Naive thymus-derived CD4-positive, alpha-beta T cell (primary cell): ENCODE results near the gene RUNX3. TPM values are rescaled to one million over a fixed set of nuclear protein-coding genes. Genes with fewer than 3 reads are reported as not detected.

Experiments used
- ATAC-seq: fragments of 150-1000 bp; cut with Tn5 transposase; 2 replicates; pipeline ENCODE4 v1.10.0; 2021; ENCODE audit warnings: mild to moderate bottlenecking, moderate library complexity
- CTCF ChIA-PET: fragments of 350-600 bp; sonication (Branson Sonifier 250); formaldehyde crosslinking; loops from one replicate; lab custom pipeline; 2021; ENCODE audit warnings: antibody characterized with exemption; lab: Charles Lee
- POLR2A ChIA-PET: fragments of 350-600 bp; sonication (Branson Sonifier 250); formaldehyde crosslinking; loops from one replicate; lab custom pipeline; 2021; ENCODE audit warnings: antibody characterized with exemption, inconsistent platforms; lab: Charles Lee
- DNase-seq, 9 donors: peaks; one replicate each; pipeline versions ENCODE4 v3.0.0 to v3.0.0-alpha.2; 2020 to 2022; ENCODE audit warnings: mixed read lengths in 1 of 9
- H3K27ac ChIP-seq: one replicate; pipeline ENCODE4 v1.7.0; 2013; ENCODE audit warnings: mild to moderate bottlenecking, low read depth, low read length, moderate library complexity
- H3K27me3 ChIP-seq, 2 donors: one replicate each; pipeline ENCODE4 v1.7.0; 2013; ENCODE audit warnings: low read length in 2 of 2, mild to moderate bottlenecking in 2 of 2, moderate library complexity in 2 of 2; ENCODE audit not compliant: control insufficient read depth in 2 of 2, insufficient read depth in 2 of 2
- H3K36me3 ChIP-seq, 3 experiments: 1 replicate in 2 of 3; 2 replicates in 1 of 3; pipeline ENCODE4 v1.7.0; 2013; ENCODE audit warnings: low read length in 3 of 3, mild to moderate bottlenecking in 3 of 3, moderate library complexity in 1 of 3; ENCODE audit not compliant: insufficient read depth in 3 of 3, control insufficient read depth in 2 of 3
- H3K4me1 ChIP-seq, 2 donors: one replicate each; pipeline ENCODE4 v1.7.0; 2013; ENCODE audit warnings: low read length in 2 of 2, mild to moderate bottlenecking in 2 of 2, moderate library complexity in 1 of 2; ENCODE audit not compliant: control insufficient read depth in 2 of 2, insufficient read depth in 2 of 2
- H3K4me3 ChIP-seq: 2 replicates; pipeline ENCODE4 v1.7.0; 2013; ENCODE audit warnings: mild to moderate bottlenecking, low read length
- H3K9me3 ChIP-seq, 3 experiments: 1 replicate in 2 of 3; 2 replicates in 1 of 3; pipeline ENCODE4 v1.7.0; 2013; ENCODE audit warnings: low read length in 3 of 3; ENCODE audit not compliant: control insufficient read depth in 2 of 3
- H3K27ac Mint-ChIP-seq, 9 donors: one replicate each; pipeline ENCODE4 v1.8.0; 2020 to 2022; ENCODE audit warnings: mixed read lengths in 9 of 9, mild to moderate bottlenecking in 8 of 9, moderate library complexity in 5 of 9, inconsistent platforms in 2 of 9
- H3K27me3 Mint-ChIP-seq, 5 donors: one replicate each; pipeline ENCODE4 v1.8.0; 2021 to 2022; ENCODE audit warnings: mixed read lengths in 5 of 5, mild to moderate bottlenecking in 1 of 5
- H3K36me3 Mint-ChIP-seq, 5 donors: one replicate each; pipeline ENCODE4 v1.8.0; 2020 to 2022; ENCODE audit warnings: mixed read lengths in 5 of 5, mild to moderate bottlenecking in 3 of 5, inconsistent platforms in 1 of 5
- H3K4me1 Mint-ChIP-seq, 7 donors: one replicate each; pipeline ENCODE4 v1.8.0; 2020 to 2022; ENCODE audit warnings: mixed read lengths in 7 of 7, mild to moderate bottlenecking in 3 of 7, inconsistent platforms in 1 of 7
- H3K4me3 Mint-ChIP-seq, 10 donors: one replicate each; pipeline ENCODE4 v1.8.0; 2020 to 2022; ENCODE audit warnings: mild to moderate bottlenecking in 10 of 10, mixed read lengths in 10 of 10, moderate library complexity in 6 of 10, inconsistent platforms in 2 of 10
- H3K9me3 Mint-ChIP-seq, 11 donors: one replicate each; pipeline ENCODE4 v1.8.0; 2020 to 2022; ENCODE audit warnings: mixed read lengths in 11 of 11, mild to moderate bottlenecking in 4 of 11, inconsistent platforms in 1 of 11, moderate library complexity in 1 of 11
- intact Hi-C, 2 donors: fragments of 100-400 bp; cut with micrococcal nuclease; formaldehyde crosslinking; loops; one replicate each; pipeline ENCODE4 v1.15.1; 2023
- polyA plus RNA-seq, 2 donors: library from polyadenylated mRNA; unstranded; fragments of 300-500 nt; fragmentation: Illumina TruSeq; gene quantifications; one replicate each; pipeline ENCODE4 v1.2.3, GENCODE V29; 2021
- total RNA-seq, 6 experiments: library from RNA in 5 of 6; stranded (reverse) in 5 of 6; gene quantifications; 1 replicate in 5 of 6; 2 replicates in 1 of 6; pipeline ENCODE4 v1.2.3 and lab custom pipeline; 2021 to 2026

Gene RUNX3
- total and polyA plus RNA-seq, 7 experiments from 2014 or later, result 14.2 to 135 (median 74.8) TPM

- ATAC-seq (no peak), DNase-seq (no peak)
- intact Hi-C loops, result loop anchor here in 1 of 2 donors (5.0 to 10.0 kb wide), 2 partner anchors 266 to 467 kb away; partner anchors contain the start of genes RCAN3 and SYF2
- peaks cover 0 to 3% (median 0%) of the 10 kb centered on the region in 5 donors for H3K27me3 Mint-ChIP-seq
- Histone ChIP-seq H3K4me3 (no peak overlapping the region), H3K36me3 (no peaks in the 10 kb centered on the region), H3K9me3 (no peaks in the 10 kb centered on the region), H3K4me1 (peaks cover 33 to 60% of the 10 kb centered on the region in 2 donors), H3K27ac (no peak overlapping the region), H3K27me3 (no peaks in the 10 kb centered on the region)
- ChIA-PET POLR2A (interaction anchor here (0.6 to 7.4 kb wide), 8 partner anchors 12 to 69 kb away, joined by 3 to 58 read pairs (median 9); partner anchors contain the start of gene RUNX3), CTCF (interaction anchor here (0.6 to 2.9 kb wide), 4 partner anchors 10 to 1839 kb away, joined by 4 to 14 read pairs (median 4); no protein-coding TSS in a partner anchor)
- H3K27ac Mint-ChIP-seq, result peak overlapping the region in 8 of 9 donors; percentile 18 to 89 (median 76)
- H3K36me3 Mint-ChIP-seq, result peaks cover 0 to 14% (median 0%) of the 10 kb centered on the region in 5 donors
- H3K4me3 Mint-ChIP-seq, result peak overlapping the region in 6 of 10 donors; percentile 9 to 64 (median 44)
- peaks cover 38 to 83% (median 69%) of the 10 kb centered on the region in 7 donors for H3K4me1 Mint-ChIP-seq
- peaks cover 0 to 5% (median under 1%) of the 10 kb centered on the region in 11 donors for H3K9me3 Mint-ChIP-seq
Observed at GRCh38 chr1:24968941-24969585, 39.0 kb upstream of the RUNX3 start.

- no peaks in the 10 kb centered on the region for H3K9me3 ChIP-seq
- H3K36me3 ChIP-seq, result no peaks in the 10 kb centered on the region
- ChIA-PET POLR2A (interaction anchor here (1.8 kb wide), 1 partner anchor 55 kb away, joined by 7 read pairs; no protein-coding TSS in a partner anchor), CTCF (interaction anchor here (0.7 to 1.2 kb wide), 3 partner anchors 14 to 62 kb away, joined by 3 to 5 read pairs (median 3); no protein-coding TSS in a partner anchor)
- ATAC-seq, result no peak
- no peak for DNase-seq
- Mint-ChIP-seq H3K9me3 (peaks cover 0 to 4% (median 0%) of the 10 kb centered on the region in 11 donors), H3K27me3 (peaks cover 0 to 3% (median 0%) of the 10 kb centered on the region in 5 donors), H3K36me3 (peaks cover 0 to 18% (median 0%) of the 10 kb centered on the region in 5 donors), H3K4me3 (no peak overlapping the region), H3K27ac (peak overlapping the region in 6 of 9 donors; percentile 28 to 89 (median 66)), H3K4me1 (peaks cover 45 to 86% (median 76%) of the 10 kb centered on the region in 7 donors)
- intact Hi-C loops, result loop anchor here in 1 of 2 donors (2.0 to 10.0 kb wide), 3 partner anchors 13 to 466 kb away; partner anchors contain the start of genes RCAN3 and SYF2
- H3K27ac ChIP-seq, result no peak overlapping the region
- peaks cover 40 to 69% of the 10 kb centered on the region in 2 donors for H3K4me1 ChIP-seq
- H3K4me3 ChIP-seq, result no peak overlapping the region
- no peaks in the 10 kb centered on the region for H3K27me3 ChIP-seq
Observed at GRCh38 chr1:24967962-24968361, 37.9 kb upstream of the RUNX3 start.

- Mint-ChIP-seq H3K4me3 (no peak overlapping the region), H3K36me3 (peaks cover 0 to 20% (median 0%) of the 10 kb centered on the region in 5 donors), H3K27me3 (peaks cover 0 to 3% (median 0%) of the 10 kb centered on the region in 5 donors), H3K4me1 (peaks cover 43 to 85% (median 76%) of the 10 kb centered on the region in 7 donors), H3K27ac (peak overlapping the region in 5 of 9 donors; percentile 21 to 93 (median 28)), H3K9me3 (peaks cover 0 to 4% (median 0%) of the 10 kb centered on the region in 11 donors)
- intact Hi-C loops, result loop anchor here in 1 of 2 donors (2.0 to 10.0 kb wide), 3 partner anchors 13 to 465 kb away; partner anchors contain the start of genes RCAN3 and SYF2
- H3K27me3 ChIP-seq, result no peaks in the 10 kb centered on the region
- ChIA-PET POLR2A (interaction anchor here (1.3 to 1.8 kb wide), 2 partner anchors 40 to 56 kb away, joined by 3 to 7 read pairs; no protein-coding TSS in a partner anchor), CTCF (interaction anchor here (0.7 to 0.8 kb wide), 2 partner anchors 13 to 63 kb away, joined by 3 read pairs; no protein-coding TSS in a partner anchor)
- no peaks in the 10 kb centered on the region for H3K9me3 ChIP-seq
- peaks cover 40 to 65% of the 10 kb centered on the region in 2 donors for H3K4me1 ChIP-seq
- no peak overlapping the region for H3K4me3 ChIP-seq
- DNase-seq (no peak), ATAC-seq (no peak)
- no peak overlapping the region for H3K27ac ChIP-seq
- no peaks in the 10 kb centered on the region for H3K36me3 ChIP-seq
Observed at GRCh38 chr1:24967555-24967954, 37.5 kb upstream of the RUNX3 start.

GRCh38 chr1:24966724-24967346, 36.8 kb upstream of the RUNX3 start:
- Mint-ChIP-seq H3K9me3 (peaks cover 0 to 4% (median 0%) of the 10 kb centered on the region in 11 donors), H3K4me1 (peaks cover 39 to 85% (median 74%) of the 10 kb centered on the region in 7 donors), H3K4me3 (peak overlapping the region in 1 of 10 donors; percentile 69), H3K36me3 (peaks cover 0 to 25% (median 0%) of the 10 kb centered on the region in 5 donors), H3K27me3 (peaks cover 0 to 3% (median 0%) of the 10 kb centered on the region in 5 donors), H3K27ac (peak overlapping the region in 7 of 9 donors; percentile 15 to 97 (median 47))
- DNase-seq, result peak in 1 of 9 donors; percentile 72
- H3K27ac ChIP-seq, result no peak overlapping the region
- ATAC-seq, result peak; percentile 16
- intact Hi-C loops, result loop anchor here in 1 of 2 donors (2.0 to 10.0 kb wide), 3 partner anchors 14 to 465 kb away; partner anchors contain the start of genes RCAN3 and SYF2
- H3K27me3 ChIP-seq, result no peaks in the 10 kb centered on the region
- no peaks in the 10 kb centered on the region for H3K9me3 ChIP-seq
- peaks cover 38 to 58% of the 10 kb centered on the region in 2 donors for H3K4me1 ChIP-seq
- ChIA-PET CTCF (interaction anchor here (1.2 kb wide), 1 partner anchor 70 kb away, joined by 5 read pairs; no protein-coding TSS in a partner anchor), POLR2A (interaction anchor here (0.9 to 2.2 kb wide), 4 partner anchors 21 to 56 kb away, joined by 3 to 8 read pairs (median 6); no protein-coding TSS in a partner anchor)
- no peak overlapping the region for H3K4me3 ChIP-seq
- H3K36me3 ChIP-seq, result no peaks in the 10 kb centered on the region

GRCh38 chr1:24966121-24966723, 36.1 kb upstream of the RUNX3 start:
- Histone ChIP-seq H3K36me3 (no peaks in the 10 kb centered on the region), H3K9me3 (no peaks in the 10 kb centered on the region), H3K27me3 (no peaks in the 10 kb centered on the region), H3K4me3 (no peak overlapping the region), H3K27ac (peak overlapping the region; percentile 74), H3K4me1 (peaks cover 32 to 51% of the 10 kb centered on the region in 2 donors)
- peaks cover 38 to 85% (median 73%) of the 10 kb centered on the region in 7 donors for H3K4me1 Mint-ChIP-seq
- ATAC-seq, result no peak
- intact Hi-C loops, result loop anchor here in 1 of 2 donors (2.0 to 10.0 kb wide), 3 partner anchors 15 to 464 kb away; partner anchors contain the start of genes RCAN3 and SYF2
- peaks cover 0 to 4% (median 0%) of the 10 kb centered on the region in 11 donors for H3K9me3 Mint-ChIP-seq
- ChIA-PET CTCF (interaction anchor here (1.2 kb wide), 2 partner anchors 8 to 71 kb away, joined by 3 to 5 read pairs; no protein-coding TSS in a partner anchor), POLR2A (interaction anchor here (0.6 to 3.3 kb wide), 7 partner anchors 8 to 57 kb away, joined by 3 to 22 read pairs (median 4); partner anchors contain the start of gene RUNX3)
- peaks cover 0 to 3% (median 0%) of the 10 kb centered on the region in 5 donors for H3K27me3 Mint-ChIP-seq
- peaks cover 0 to 30% (median 0%) of the 10 kb centered on the region in 5 donors for H3K36me3 Mint-ChIP-seq
- DNase-seq, result no peak
- H3K27ac Mint-ChIP-seq, result peak overlapping the region; percentile 8 to 97 (median 93)
- H3K4me3 Mint-ChIP-seq, result peak overlapping the region in 2 of 10 donors; percentile 69 to 83
